ENCODE measurements around the gene RYK. TPM values are rescaled to one million over a fixed set of nuclear protein-coding genes. Genes with fewer than 3 reads are reported as not detected.

Gene RYK
- total RNA-seq, 1 experiment from 2014 or later = 60.6 TPM

GRCh38 chr3:134111616-134112015 is 139.0 kb downstream of the RYK start:
- H3K27me3 ChIP-seq (ENCODE audit: insufficient read depth, low read length) = no peaks in the 10 kb centered on the region
- no peak overlapping the region for H2BK15ac ChIP-seq (ENCODE audit: low read depth, low read length)
- no peak overlapping the region for H4K91ac ChIP-seq (ENCODE audit: insufficient read length, low read depth, low read length)
- H2AFZ ChIP-seq (ENCODE audit: low read length) = no peak overlapping the region
- no peak overlapping the region for H2BK120ac ChIP-seq (ENCODE audit: low read depth, low read length, poor library complexity, severe bottlenecking)
- no peaks in the 10 kb centered on the region for H4K20me1 ChIP-seq (ENCODE audit: control insufficient read depth, insufficient read depth, insufficient read length)
- H2BK5ac ChIP-seq (ENCODE audit: insufficient read length, low read length) = no peak overlapping the region
- 0 out of 5 replicates have a peak, but pooled peaks cover 0 to 2% of the 10 kb centered on the region in 2 experiments for H3K9me3 Mint-ChIP-seq
- H3K79me1 ChIP-seq (ENCODE audit: insufficient read depth, low read depth, low read length, poor library complexity, severe bottlenecking) = no peaks in the 10 kb centered on the region
- no peaks in the 10 kb centered on the region for H3K27me3 Mint-ChIP-seq (ENCODE audit: low read depth)
- no peaks in the 10 kb centered on the region for H3K79me2 ChIP-seq (ENCODE audit: insufficient read depth, low read length)
- H3K23ac ChIP-seq (ENCODE audit: insufficient read length, low read depth, low read length) = no peak overlapping the region
- no peak overlapping the region for H3K14ac ChIP-seq (ENCODE audit: insufficient read depth, low read length)
- TF ChIP-seq CTCF (conservative IDR thresholded peaks at IDR 0.05) = no peak
- no peak overlapping the region for H3K56ac ChIP-seq (ENCODE audit: insufficient read length, low read depth, low read length)
- H3K4me2 ChIP-seq (ENCODE audit: insufficient read depth, insufficient read length, low read length) = no peak overlapping the region
- no CpG with 5 or more reads among the region's 2 CpGs for WGBS (ENCODE audit: extremely low coverage, insufficient read length, low lambda C conversion rate)
- H2BK12ac ChIP-seq (ENCODE audit: insufficient read length, low read depth, low read length) = no peak overlapping the region
- no peak overlapping the region for H3T11ph ChIP-seq (ENCODE audit: low read length)
- no peak overlapping the region for H3K4ac ChIP-seq (ENCODE audit: low read depth, low read length)
- H3K27ac Mint-ChIP-seq = no peak overlapping the region
- no peak overlapping the region for H3K18ac ChIP-seq (ENCODE audit: insufficient read length, low read depth, low read length)
- no peak overlapping the region for H4K5ac ChIP-seq (ENCODE audit: insufficient read length, low read depth, low read length)
- no peak overlapping the region for H3K9ac ChIP-seq (ENCODE audit: extremely low read depth, insufficient read length, low read length)
- no peak overlapping the region for H2BK20ac ChIP-seq (ENCODE audit: low read depth, low read length, poor library complexity, severe bottlenecking)
- no peaks in the 10 kb centered on the region for H3K4me1 ChIP-seq (ENCODE audit: insufficient read depth, low read length)
- peaks cover 8 to 12% of the 10 kb centered on the region in 2 experiments for H3K4me1 Mint-ChIP-seq
- H2AK5ac ChIP-seq (ENCODE audit: insufficient read length, low read length) = no peak overlapping the region
- H3K27ac ChIP-seq (ENCODE audit: insufficient read length, low read depth, low read length) = no peak overlapping the region
- no peaks in the 10 kb centered on the region for H3K9me3 ChIP-seq (ENCODE audit: control insufficient read depth, low read depth, low read length)
- H3K36me3 Mint-ChIP-seq (ENCODE audit: insufficient read depth in 1 of 3, low read depth in 3 of 3) = no peaks in the 10 kb centered on the region; a peak in 1 of 7 replicates
- H3K23me2 ChIP-seq (ENCODE audit: insufficient read length, low read depth, low read length, poor library complexity, severe bottlenecking) = no peaks in the 10 kb centered on the region
- DNase-seq = no peak
- H3K4me3 Mint-ChIP-seq = no peak overlapping the region
- H4K8ac ChIP-seq (replicated peaks; ENCODE audit: insufficient read length, low read depth, low read length) = no peak overlapping the region
